GM18907 (cell line): Measurements from ENCODE around the gene SYNPO2L.

ENCODE experiments used
- ATAC-seq: cut with Tn5 transposase; IDR thresholded peaks from one replicate; pipeline ENCODE4 v1.9.1; 2021; ENCODE audit warnings: mild to moderate bottlenecking, moderate library complexity; ENCODE audit not compliant: unreplicated experiment

The SYNPO2L gene

GRCh38 chr10:73648975-73649829, 6.6 kb downstream of the SYNPO2L start:
- no peak for ATAC-seq

GRCh38 chr10:73647875-73648651, 7.8 kb downstream of the SYNPO2L start:
- ATAC-seq: no peak

DNA sequence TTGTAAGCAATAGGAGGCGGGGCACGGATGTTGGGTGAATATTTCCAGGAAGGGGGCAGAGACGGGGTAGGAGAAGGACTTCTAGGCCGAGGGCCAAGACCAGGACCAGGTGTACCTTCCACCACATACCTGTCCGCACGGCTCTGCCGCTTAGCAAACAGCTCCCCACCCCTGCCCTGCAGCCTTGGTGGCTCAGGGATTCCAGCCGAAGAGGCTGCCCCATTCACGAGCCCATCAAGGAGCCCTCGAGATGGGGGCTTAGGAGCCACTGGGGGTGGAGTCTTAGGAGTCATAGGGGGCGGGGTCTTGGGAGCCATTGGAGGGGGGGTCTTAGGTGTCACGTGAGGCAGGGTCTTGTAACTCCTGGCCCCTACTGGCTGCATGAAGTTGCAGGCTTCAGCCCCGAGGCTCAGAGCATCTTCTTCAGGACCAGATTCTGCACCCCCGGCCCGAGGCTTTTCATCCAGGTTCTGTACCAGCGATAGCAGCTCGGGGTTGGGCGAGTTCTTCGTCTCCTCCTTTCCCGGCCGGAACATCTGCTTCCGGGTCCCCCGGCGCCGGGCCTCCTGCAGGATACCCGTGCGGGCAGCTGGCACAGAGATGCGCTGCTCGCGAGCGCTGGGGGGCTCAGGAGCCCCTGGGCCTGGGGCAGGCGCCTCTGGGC, 8.5 kb downstream of the SYNPO2L start:
- ATAC-seq: no peak

GRCh38 chr10:73646598-73647041, 9.2 kb downstream of the SYNPO2L start:
- no peak for ATAC-seq

- ATAC-seq: no peak
Observed at GRCh38 chr10:73645251-73645650, 10.6 kb downstream of the SYNPO2L start.

DNA sequence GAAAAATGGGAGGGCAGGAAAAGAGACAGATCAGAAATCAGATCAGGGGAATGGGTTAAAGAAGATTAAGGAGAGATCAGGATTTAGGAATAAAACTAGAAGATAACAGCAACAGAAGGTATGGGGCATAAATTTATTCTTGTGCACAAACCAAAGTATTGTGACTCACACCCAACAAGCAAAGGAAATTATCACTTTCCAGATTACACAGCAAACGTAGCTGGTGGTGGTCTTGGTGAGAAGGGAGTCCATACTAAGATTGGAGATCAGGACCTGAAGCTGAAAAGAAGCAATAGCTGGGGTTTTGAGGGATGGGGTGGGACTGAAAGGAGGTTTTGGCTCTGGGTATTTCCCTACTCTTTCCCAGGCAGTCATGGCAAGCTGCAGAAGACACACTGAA, 11.1 kb downstream of the SYNPO2L start:
- ATAC-seq: no peak

DNA sequence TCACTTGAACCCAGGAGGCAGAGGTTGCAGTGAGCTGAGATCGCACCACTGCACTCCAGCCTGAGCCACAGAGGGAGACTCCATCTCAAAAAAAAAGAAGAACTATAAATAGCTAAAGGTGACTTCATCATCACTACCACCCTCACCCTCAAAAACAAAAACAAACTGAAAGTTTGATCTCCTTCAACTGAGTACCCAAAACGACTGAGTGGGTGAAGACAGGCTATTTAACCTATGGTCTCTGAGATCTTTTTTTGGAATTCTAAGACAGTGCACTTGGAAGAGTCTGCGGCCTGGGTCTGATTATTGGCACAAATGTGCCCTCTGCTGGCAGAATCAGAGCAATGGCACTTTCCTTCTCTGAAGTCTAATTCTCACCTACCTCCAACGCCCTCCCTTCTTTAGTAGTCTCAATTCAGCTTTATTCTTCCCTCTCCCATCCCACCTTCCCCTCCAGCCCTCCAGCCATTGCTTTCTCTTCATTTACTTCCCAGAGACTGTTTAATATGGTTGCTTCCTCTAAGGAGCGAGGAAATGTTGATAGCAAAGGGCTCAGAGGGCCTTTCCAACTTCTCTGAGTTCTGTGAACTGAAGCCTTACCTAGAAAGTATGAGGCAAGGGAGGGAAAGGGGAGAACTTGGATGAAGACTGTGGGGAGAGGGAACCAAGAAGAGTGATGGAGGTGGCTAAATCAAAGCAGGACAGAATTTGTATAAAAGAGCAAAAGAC, 11.7 kb downstream of the SYNPO2L start:
- peak; percentile 49 for ATAC-seq

DNA sequence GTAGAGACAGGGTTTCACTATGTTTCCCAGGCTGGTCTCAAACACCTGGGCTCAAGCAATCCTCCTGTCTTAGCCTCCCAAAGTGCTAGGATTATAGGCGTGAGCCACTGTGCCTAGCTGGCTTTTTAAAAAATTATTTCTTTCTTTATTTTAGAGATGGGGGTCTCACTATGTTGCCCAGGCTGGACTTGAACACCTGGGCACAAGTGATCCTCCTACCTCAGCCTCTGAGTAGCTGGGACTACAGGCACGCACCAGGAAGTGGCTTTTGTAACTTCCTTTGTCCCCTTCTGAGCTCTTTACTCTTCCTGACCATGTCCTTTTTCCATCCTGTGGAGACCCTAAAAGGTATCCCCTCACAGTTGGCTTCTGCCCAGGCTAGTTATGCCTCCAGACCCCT, 12.5 kb downstream of the SYNPO2L start:
- no peak for ATAC-seq

DNA sequence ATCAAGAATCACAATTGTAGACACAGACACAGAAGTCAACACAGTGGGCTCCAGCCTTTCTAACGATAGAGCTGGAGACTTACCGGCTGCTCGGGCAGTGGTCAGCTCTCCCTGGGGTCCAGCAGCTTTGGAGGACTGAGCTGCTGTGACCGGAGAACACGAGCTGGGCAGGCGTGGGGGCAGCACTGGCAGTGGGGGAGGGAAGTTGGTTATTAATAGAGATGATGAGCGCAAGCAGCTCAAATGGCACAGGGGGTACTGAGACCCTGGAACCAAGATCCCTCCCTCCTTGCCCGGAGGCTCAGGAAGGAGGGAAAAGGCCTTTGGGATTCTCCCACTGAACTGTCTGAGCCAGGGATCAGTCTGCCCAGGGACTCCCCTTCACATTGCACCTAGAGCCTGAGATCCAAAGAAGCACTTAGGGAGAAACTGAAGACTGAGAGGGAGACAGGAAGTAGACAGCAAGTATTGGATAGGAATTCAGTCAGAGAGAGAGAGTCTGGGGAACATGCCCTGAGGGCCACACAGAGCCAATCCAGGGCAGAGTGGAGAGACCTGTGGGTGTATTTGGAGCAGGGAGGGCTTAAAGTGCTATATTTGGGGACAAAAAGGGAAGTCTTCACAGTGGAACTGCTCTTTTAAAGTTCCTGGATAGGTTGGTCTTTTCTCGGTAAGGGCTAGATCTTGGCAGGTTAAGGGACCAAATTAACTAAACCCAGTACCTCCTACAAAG, 14.3 kb downstream of the SYNPO2L start, which contains the start of gene MYOZ1:
MYOZ1 (minus strand) TSS at position 147 of the 733 bp plus-strand sequence. CDS start 1,457 bp downstream, outside the sequence.
- ATAC-seq: no peak

- ATAC-seq: no peak
Observed at GRCh38 chr10:73639286-73639685, 16.5 kb downstream of the SYNPO2L start.

- no peak for ATAC-seq
Observed at GRCh38 chr10:73635781-73636180, 20.0 kb downstream of the SYNPO2L start.

DNA sequence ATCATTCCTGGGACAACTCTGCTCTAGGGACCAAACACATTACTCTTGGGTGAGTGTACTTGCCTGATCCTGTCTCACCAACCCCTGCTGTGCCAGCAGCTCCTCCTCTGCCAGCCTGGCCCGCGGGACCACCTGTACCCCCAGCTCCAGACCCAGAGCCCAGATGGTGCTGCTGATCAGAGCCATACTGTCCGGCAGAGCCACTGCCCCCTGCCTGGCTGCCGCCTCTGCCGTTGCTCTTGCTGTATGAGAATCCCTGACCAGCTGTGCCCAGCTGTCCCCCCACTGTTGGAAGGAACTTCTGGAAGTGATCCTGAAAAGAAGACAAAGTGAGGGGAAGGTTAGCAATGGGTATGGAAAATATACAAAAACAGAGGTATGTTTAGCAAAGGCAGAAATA, 21.4 kb downstream of the SYNPO2L start:
- no peak for ATAC-seq

- ATAC-seq: no peak
Observed at GRCh38 chr10:73629165-73629564, 26.7 kb downstream of the SYNPO2L start.

GRCh38 chr10:73628405-73628804, 27.4 kb downstream of the SYNPO2L start:
- no peak for ATAC-seq

DNA sequence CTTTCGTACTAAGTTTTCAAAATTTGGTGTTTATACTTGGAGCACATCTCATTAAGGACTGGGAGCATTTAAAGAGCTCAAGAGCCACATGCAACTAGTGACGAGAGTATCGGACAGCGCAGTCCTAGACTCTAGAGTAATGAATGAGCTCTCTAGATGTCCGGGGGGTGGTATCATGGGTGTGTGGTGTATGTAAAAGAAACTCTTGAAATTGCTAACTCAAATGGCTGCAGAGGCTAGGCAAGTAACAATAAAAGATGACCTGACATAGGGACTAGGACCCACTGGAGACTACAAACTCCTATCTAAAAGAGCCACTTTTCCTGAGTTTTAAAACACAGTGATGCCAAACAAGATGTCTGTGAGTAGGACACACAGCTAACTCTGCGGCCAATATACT, 28.5 kb downstream of the SYNPO2L start:
- no peak for ATAC-seq

- peak; percentile 95 for ATAC-seq
Observed at GRCh38 chr10:73625884-73626752, 29.7 kb downstream of the SYNPO2L start.

DNA sequence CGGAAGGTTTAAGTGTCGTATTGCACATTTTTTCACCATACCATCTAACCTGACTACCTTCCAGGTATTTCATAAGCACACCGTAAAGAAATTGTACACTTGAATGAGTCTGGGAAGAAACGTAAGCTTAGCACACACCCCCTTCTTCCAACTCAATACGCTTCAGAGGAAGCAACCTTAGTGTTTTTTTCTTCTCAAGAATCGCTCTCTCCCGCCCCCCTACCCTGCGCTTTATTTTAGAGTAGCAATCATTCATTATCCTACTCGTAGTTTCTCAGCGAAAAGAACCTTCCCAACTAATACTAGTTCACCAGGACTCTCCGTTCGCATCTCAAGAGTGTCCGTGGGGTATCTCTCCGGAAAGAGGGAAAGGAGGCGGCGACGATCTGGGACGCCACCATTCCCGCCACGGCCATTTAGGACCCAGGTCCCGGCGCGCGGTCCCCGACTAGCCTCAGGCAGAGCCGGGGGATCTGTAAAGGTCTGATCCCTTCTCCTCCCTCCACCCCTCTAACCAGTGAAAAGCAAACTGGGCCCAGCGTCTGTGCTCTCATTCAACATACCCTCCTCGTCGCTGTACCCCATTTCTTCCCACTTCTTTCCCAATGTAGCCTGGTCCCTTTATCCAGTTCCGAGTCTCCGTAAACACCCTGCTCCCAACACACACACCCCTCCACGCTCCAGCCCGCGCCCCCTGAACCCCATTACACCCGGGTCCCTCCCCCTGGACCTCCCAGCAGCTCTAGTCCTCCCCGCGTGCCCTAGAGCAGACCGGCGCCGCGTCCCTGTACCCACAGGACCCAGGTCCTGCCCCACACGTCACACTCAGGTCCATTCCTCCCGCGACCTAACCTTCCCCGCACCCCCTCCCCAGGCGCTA, 30.6 kb downstream of the SYNPO2L start:
- ATAC-seq: peak; percentile 28

DNA sequence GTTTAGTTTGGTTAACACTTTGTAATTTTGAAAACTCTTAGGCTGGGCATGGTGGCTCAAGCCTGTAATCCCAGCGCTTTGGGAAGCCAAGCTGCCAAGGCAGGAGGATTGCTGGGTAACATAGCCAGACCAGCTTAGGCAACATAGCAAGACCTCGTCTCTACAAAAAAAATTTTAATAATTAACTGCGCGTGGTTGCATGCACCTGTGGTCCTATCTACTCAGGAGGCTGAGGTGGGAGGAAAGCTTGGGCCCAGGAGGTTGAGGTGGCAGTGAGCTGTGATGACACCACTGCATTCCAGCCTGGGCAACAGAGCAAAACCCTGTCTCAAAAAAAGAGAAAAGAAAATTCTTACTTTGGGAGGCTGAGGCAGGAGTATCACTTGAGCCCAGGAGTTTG, 32.8 kb downstream of the SYNPO2L start:
- no peak for ATAC-seq
